ENCODE results near the gene PALM.
"Not testable (repeated sequence)": the region's sequence is repeated elsewhere in the genome, so short reads cannot be mapped to it uniquely, and the experiment has no call there.

The PALM gene

DNA sequence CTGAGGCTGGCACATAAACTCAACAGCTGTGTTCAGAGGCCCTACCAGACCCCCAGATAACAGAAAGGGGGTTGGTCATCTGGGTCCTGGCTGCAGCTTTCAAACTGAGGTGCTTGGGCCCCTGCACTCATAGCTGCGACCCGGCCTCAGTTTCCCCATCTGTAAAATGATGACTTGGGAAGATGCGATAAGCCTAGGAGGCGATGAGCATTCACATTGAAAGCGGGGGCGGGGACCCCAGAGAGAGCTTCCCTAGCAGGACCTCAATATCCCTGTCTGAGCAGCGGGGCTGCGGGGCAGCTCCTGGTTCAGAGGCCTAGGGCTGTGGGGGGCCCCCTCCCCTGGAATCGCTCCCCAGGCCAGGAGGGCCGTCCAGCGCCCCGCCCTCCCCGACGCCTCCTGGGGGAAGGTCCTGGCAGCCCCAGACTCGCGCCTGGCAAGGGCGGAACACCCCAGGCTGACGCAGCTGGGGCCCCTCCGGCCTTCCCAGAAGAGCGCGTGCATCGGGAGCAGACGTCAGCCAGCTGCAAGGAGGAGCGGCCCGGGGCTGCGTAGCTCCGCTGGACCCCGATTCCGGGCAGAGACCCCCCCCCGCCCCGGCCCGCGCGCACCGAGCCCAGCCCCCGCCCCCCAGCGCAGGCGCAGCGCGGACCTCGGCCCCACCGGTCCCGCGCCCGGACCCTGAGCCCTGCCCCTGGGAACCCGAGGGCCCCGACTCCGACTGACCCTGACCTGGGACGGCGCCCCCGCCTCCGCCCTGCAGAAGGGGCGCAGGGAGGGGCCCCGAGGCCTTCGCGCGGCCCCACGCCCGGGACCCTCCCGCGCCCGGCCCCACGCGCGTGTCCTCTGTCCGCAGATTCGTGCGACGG lies 29.1 kb upstream of the PALM start:
- no peak for DNase-seq (ENCODE audit: low spot score)

DNA sequence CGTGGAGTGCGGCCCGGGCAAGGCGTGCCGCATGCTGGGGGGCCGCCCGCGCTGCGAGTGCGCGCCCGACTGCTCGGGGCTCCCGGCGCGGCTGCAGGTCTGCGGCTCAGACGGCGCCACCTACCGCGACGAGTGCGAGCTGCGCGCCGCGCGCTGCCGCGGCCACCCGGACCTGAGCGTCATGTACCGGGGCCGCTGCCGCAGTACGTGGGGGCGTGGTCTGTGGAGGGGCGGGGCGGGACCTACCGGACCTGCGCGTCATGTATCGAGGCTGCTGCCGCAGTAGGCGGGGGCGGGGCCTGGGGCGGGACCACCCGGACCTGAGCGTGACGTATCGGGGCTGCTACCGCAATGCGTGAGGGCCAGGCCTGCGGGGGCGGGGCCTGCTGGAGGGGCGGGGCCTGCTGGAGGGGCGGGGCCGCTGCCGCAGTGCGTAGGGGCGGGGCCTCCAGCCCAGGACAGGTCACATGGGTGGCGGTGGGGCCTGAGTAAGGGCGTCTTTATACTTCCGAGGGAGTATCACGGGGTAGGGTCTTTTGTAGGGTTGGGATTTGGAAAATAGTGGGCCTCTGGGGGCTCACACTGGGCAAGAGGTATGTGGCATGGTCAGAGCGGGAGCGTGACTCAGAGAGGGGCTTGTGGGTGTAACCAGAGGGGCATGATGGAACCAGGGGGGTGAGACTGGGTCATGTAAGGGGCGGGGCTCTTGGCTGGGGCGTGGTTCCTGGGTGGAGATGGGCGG lies 28.3 kb upstream of the PALM start:
- DNase-seq (ENCODE audit: low spot score): peak; percentile 98

DNA sequence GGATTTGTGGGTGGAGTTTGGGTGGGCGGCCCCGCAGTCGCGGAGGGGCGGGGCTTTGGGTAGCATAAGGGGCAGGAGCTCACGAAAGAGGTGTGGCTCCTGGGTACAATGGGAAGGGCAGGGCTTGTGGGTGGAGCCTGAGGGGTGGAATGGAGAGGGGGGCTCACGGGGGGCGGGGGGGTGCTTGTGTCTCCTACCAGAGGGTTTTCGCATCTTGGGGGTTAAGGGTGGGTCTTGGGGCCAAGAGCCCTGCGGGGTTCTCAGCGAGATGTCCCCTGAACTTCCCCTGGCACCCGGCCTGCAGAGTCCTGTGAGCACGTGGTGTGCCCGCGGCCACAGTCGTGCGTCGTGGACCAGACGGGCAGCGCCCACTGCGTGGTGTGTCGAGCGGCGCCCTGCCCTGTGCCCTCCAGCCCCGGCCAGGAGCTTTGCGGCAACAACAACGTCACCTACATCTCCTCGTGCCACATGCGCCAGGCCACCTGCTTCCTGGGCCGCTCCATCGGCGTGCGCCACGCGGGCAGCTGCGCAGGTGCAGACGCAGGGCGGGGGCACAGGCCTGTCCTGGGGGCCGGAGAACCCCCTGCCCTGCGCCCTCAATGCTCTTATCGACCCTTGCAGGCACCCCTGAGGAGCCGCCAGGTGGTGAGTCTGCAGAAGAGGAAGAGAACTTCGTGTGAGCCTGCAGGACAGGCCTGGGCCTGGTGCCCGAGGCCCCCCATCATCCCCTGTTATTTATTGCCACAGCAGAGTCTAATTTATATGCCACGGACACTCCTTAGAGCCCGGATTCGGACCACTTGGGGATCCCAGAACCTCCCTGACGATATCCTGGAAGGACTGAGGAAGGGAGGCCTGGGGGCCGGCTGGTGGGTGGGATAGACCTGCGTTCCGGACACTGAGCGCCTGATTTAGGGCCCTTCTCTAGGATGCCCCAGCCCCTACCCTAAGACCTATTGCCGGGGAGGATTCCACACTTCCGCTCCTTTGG lies 27.4 kb upstream of the PALM start:
- DNase-seq (ENCODE audit: low spot score): peak; percentile 96

DNA sequence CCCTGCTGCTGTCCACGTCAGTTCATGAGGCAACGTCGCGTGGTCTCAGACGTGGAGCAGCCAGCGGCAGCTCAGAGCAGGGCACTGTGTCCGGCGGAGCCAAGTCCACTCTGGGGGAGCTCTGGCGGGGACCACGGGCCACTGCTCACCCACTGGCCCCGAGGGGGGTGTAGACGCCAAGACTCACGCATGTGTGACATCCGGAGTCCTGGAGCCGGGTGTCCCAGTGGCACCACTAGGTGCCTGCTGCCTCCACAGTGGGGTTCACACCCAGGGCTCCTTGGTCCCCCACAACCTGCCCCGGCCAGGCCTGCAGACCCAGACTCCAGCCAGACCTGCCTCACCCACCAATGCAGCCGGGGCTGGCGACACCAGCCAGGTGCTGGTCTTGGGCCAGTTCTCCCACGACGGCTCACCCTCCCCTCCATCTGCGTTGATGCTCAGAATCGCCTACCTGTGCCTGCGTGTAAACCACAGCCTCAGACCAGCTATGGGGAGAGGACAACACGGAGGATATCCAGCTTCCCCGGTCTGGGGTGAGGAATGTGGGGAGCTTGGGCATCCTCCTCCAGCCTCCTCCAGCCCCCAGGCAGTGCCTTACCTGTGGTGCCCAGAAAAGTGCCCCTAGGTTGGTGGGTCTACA lies 25.9 kb upstream of the PALM start:
- no peak for DNase-seq (ENCODE audit: low spot score)

DNA sequence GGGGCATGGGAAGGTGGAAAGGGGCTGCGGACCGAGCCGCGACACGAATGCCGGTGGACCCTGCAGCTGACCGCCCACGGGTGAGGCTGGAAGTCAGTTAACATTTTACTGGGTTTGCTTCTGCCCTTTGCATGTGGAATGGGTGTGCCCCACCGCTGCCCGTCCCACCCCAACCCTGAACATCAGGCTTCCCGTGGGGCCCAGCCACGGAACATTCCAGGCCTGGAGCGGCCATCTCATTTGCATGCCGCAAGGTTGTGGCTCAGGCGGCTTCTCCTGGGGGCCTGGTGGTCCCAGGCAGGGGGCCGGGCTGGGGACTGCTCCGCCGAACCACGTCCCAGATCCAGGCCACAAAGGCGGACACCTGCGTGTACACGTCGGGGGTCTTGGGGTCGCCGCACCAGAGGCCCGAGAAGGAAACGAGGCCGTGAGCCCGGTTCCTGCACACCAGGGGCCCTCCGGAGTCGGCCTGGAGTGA lies 23.2 kb upstream of the PALM start:
- no peak for DNase-seq (ENCODE audit: low spot score)

DNA sequence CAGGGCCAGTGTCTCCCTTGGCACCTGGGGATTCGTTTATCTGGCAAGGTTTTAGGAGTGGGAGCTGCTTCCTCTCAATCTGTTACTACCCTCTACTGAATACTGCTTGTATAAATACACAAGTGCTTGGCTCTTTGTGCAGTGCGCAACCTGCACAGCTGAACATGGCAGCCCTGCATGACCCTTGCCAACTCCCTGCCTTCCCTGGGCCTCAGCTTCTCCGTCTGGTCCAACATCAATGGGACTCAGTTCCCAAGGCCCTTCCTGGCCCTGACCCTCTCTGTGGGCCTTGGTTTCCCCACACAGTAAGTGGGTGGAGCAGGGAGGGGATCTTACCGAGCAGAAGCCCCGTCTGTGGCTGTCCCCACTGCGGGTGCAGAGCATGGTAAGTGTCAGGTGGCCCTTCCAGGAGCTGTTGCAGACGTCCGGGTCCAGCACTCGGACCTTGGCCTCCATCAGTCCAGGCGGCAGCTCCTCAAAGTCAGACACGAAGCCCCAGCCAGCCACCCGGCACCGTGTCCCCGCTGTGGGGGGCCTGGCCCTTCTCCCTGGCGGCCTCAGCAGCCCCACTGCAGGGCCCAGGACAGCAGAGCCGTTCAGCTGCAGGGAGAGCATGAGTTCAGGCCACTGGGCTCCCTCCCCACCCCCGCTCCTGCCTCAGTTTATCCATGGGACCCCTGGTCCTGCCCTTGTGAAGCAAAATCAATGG lies 22.0 kb upstream of the PALM start:
- no peak for DNase-seq (ENCODE audit: low spot score)

DNA sequence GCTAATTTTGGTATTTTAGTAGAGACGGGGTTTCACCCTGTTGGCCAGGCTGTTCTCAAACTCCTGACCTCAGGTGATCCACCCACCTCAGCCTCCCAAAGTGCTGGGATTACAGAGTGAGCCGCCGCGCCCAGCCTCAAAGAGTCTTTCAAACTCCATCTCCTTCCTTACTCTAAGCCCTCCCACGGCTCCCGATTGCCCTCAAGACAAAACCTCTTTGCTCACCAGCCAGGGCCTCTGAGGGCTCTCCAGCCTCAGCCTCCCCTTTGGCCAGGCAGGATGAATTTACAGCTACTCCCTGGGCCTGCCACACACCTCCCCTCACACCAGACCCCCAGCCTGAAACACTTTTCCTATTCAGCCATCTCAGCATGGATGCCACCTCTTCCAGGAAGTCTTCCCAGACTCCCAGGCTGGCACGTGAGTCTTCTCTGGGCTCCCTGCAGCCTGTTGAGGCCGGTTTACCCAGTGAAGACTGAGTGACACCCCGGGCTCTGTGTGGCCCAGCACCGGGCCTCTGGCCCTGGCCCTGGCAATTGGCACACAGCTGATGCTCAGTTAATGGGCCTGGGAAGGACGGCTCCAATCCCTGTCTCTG lies 21.1 kb upstream of the PALM start:
- DNase-seq (ENCODE audit: low spot score): no peak

DNA sequence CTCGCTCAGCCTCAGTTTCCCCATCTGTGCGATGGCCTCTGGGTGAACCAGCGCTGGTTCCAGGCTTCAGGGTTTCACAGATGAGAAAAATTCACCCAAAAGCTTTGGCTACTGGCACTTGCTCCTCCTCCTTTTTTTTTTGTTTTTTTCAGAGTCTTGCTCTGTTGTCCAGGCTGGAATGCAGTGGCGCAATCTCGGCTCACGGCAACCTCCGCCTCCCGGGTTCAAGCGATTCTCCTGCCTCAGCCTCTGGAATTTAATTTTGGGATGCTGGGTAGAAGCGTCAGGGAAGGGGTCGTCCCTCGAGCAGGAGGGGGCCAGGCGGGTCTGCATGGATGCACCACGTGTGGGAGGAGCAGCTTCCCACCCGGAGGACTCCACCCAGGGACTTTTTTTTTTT lies 20.5 kb upstream of the PALM start:
- DNase-seq (ENCODE audit: low spot score): no peak

DNA sequence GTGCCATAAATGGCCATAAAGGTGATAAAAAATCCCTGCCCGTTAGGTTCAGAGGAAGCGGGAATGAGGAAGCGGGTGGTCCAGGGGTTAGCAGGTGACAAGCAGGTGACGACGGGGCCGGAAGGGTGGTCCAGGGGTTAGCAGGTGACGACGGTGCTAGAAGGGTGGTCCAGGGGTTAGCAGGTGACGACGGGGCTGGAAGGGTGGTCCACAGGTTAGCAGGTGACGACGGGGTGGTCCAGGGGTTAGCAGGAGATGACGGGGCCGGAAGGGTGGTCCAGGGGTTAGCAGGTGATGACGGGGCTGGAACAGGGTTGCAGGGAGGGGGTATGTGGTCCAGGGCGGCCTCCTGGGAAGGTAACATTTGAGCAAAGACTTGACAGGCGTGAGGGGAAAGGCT lies 19.7 kb upstream of the PALM start:
- DNase-seq (ENCODE audit: low spot score): no peak

DNA sequence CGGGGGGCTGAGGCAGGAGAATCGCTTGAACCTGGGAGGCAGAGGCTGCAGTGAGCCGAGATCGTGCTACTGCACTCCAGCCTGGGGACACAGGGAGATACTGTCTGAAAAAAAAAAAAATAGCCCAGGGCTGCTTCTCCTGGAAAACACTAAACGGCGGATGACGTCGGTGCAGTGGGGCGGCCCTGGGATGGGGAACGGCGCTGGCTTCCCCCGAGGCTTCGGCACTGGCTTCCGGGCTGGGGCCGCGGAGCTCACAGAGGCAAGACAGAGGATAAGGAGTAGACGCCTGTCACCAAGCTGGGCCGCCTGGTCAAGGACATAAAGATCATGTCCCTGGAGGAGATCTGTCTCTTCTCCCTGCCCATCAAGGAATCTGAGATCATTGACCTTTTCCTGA lies 18.5 kb upstream of the PALM start:
- DNase-seq (ENCODE audit: low spot score): no peak

DNA sequence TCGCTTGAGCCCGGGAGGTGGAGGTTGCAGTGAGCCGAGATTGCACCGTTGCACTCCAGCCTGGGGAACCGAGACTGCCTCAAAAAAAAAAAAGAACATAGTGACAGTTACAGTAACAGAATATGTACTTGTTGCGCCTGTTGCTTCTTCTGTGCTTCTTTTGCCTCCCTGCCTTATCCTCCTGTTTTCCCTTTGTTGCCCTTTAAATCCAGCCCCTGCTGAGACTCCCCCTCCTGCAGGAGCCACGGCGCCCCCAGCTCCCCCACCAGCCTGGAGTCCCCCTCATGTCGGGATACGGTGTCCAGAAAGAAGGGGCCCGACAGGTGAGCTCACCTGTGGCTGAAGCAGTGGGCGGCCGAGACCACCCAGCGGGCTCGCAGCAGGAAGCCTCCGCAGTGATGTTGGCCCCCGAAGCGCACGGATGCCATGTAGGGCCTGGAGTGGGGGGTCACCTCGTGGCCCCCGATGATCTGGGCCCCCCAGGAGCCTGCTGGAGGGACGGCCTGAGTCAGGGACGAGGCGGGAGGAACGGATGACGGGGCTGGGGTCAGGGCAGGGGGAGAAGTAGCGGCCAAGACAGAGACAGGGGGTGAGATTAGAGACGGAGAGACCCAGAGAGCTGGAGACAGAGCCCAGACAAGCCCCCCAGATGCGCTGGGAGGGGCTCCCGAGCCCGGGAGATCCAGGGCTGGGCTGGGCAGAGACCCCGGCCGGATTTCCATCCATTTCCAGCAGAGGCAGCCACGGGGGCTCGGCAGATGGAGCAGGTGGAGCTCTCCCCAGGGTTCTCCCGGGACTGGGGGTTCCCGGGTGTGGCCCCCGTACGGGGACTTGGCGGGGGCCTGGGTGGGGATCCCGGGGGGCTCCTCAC lies 14.0 kb upstream of the PALM start:
- no peak for DNase-seq (ENCODE audit: low spot score)

DNA sequence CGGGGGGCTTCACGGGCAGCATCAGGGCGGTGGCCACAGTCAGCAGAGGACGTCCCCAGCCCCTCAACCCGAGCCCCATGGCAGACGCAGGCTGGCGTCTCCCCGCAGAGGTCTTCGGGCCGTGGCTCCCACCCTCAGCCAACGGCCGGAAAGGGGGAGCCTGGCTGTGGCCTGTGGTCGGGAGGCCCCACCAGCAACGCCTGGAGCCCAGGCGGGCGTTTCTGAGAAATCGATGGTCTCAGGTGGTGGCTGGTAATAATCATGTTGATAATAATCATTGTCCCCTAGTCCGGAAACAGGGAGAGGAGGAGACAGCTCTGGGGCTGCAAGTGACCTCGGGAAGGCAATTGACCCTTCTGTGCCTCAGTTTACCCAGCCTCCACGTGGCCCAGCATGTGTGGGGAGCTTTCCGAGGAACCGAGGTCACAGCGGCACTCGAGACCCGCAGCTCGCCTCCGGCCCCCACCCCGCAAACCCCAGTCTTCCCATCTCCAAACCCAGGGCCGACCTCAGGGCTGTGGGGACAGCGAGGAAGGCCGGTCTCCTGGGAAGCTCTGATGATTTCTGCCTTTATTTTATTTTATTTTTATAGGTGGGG lies 13.3 kb upstream of the PALM start, which contains the start of gene PRSS57:
Gene PRSS57, minus strand, starts transcription at position 101 of the 598 bp plus-strand sequence. Its CDS starts 22 bp downstream, at position 79.
- no peak for DNase-seq (ENCODE audit: low spot score)

DNA sequence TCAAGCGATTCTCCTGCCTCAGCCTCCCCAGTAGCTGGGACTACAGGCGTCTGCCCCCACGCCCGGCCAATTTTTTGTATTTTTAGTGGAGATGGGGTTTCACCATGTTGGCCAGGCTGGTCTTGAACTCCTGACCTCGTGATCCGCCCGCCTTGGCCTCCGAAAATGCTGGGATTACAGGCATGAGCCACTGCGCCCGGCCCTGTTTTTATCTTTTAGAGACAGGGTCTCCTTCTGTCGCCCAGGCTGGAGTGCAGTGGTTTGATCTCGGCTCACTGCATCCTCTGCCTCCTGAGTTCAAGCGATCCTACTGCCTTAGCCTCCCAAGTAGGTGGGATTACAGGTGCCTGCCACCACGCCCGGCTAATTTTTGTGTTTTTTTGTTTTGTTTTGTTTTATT lies 10.2 kb upstream of the PALM start:
- DNase-seq (ENCODE audit: low spot score): not testable (repeated sequence)

DNA sequence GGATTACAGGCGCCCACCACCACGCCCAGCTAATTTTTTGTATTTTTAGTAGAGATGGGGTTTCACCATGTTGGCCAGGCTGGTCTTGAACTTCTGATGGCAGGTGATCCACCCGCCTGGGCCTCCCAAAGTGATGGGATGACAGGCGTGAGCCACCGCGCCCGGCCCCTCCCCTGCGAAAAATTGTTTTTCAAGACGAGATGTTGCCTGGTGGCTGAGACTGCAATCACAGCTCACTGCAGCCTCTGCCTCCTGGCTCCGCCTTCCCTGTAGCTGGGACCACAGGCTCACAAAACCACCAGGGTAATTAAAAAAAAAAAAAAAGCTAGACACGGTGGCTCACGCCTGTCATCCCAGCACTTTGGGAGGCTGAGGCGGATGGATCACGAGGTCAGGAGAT lies 8.8 kb upstream of the PALM start:
- DNase-seq (ENCODE audit: low spot score): not testable (repeated sequence)

DNA sequence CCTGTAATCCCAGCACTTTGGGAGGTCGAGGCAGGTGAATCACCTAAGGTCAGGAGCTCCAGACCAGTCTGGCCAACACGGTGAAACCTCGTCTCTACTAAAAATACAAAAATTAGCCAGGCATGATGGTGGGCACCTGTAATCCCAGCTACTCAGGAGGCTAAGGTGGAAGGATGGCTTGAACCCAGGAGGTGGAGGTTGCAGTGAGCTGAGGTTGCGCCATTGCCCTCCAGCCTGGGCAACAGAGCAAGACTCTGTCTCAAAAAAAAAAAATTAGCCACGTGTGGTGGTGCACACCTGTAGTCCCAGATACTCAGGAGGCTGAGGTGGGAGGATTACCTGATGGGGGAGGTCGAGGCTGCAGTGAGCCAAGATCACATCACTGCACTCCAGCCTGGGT lies 5.9 kb upstream of the PALM start:
- DNase-seq (ENCODE audit: low spot score): not testable (repeated sequence)

DNA sequence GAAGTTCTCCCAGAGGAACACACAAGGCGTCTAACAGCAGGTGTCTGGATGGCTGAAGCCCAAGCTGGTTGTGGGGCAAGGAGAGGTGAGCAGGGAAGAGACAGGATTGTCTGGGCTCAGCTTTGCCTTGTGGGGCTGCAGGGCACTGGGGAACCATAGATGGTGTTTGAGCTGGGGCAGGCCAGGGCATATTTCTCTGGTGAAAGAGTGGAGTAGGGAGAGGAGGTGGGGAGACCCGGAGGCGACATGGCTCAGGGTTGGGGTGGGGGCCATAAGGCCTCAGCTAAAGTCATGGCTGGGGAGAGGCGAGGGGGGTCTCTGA lies 5.4 kb upstream of the PALM start:
- no peak for DNase-seq (ENCODE audit: low spot score)

DNA sequence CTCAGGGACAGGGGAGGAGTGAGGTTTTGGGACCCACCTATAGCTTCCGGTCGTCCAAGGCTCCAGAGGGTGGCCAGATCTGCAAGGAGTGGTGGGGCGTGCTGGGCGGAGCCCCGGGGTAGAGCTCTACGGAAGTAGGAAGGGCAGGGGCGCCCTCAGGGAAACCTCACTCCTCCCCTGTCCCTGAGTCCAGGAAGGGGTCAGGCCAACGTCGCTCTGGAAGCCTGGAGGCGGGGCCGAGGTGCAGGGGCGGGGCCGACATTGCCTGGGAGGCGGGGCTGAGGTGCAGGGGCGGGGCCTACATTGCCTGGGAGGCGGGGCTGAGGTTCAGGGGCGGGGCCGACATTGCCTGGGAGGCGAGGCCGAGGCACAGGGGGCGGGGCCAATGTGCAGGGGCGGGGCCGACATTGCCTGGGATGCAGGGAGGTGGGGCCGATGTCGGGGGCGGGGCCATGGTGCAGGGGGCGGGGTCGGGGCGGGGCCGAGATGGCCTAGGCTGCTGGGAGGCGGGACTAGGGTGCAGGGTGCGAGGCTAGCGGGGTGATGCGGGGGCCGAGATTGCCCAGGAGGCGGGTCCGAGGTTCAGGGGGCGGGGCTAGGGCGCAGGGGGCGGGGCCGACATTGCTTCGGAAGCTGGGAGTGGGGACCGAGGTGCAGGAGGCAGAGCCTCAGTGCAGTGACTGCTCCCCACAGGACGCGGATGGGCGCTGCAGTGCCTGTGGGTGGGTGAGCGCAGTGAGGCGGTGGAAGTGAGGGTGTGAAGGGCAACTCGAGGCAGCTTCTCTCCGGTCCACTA lies 4.9 kb upstream of the PALM start:
- DNase-seq (ENCODE audit: low spot score): peak; percentile 79

DNA sequence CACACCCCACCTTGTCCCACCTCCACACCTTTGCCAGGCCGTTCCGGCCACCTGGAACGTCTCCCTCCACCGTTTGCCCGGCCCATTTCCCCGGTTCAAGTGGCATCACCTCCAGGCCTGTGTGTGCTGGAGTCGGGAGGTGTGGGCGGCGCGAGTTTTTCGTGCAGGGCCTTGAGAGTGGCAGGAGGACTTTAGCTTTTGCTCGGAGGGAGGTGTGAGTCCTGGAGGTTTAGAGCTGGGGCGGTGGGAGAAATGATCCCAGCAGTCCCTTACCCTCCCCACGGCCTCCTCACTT lies 4.3 kb upstream of the PALM start:
- DNase-seq (ENCODE audit: low spot score): no peak

Measured in COLO829 (cell line).